ENCODE measurements around the gene PUS1.

Gene PUS1

DNA sequence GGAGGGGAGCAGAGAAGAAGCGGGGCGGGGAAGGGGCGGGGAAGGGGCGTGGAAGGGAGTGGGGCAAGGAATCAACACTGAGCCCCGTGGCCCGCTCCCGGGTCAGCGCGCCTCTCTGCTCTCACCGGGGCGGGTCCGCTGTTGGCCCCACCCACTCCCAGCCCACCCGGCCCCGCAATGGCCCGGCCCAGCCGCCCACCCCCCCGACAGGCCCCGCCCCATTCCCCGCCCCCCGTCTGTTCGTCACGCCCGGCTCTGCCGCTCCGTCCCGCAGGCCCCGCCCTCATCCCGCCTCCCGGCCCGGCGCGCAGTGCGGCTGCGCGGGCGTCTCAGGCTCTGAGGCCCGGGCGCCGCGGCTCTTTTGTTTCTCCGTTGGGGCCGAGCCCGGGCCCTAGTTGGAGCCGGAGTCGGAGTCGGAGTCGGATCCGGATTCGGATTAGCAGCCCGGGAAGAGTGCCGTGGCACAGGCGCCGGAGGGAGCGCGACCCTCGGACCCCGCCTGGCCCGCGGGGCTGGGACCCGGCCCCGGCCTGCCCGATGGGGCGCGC lies 34.7 kb upstream of the PUS1 start, which contains the start of gene ULK1 (continued):
- TF ChIP-seq, protein P1, sequence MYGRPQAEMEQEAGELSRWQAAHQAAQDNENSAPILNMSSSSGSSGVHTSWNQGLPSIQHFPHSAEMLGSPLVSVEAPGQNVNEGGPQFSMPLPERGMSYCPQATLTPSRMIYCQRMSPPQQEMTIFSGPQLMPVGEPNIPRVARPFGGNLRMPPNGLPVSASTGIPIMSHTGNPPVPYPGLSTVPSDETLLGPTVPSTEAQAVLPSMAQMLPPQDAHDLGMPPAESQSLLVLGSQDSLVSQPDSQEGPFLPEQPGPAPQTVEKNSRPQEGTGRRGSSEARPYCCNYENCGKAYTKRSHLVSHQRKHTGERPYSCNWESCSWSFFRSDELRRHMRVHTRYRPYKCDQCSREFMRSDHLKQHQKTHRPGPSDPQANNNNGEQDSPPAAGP (tag by site-specific recombination; IDR thresholded peaks at IDR 0.05): no peak
- TF ChIP-seq, protein P2, sequence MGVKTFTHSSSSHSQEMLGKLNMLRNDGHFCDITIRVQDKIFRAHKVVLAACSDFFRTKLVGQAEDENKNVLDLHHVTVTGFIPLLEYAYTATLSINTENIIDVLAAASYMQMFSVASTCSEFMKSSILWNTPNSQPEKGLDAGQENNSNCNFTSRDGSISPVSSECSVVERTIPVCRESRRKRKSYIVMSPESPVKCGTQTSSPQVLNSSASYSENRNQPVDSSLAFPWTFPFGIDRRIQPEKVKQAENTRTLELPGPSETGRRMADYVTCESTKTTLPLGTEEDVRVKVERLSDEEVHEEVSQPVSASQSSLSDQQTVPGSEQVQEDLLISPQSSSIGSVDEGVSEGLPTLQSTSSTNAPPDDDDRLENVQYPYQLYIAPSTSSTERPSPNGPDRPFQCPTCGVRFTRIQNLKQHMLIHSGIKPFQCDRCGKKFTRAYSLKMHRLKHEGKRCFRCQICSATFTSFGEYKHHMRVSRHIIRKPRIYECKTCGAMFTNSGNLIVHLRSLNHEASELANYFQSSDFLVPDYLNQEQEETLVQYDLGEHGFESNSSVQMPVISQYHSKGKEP (tag by site-specific recombination; IDR thresholded peaks at IDR 0.05): no peak
- TF ChIP-seq ZBTB21 (tag by site-specific recombination; IDR thresholded peaks at IDR 0.05): no peak
- peak; percentile 38; the same call in 1 of the 2 replicates for TF ChIP-seq PRDM10 (tag by site-specific recombination; IDR thresholded peaks at IDR 0.05)
- TF ChIP-seq ZBTB8A (tag by site-specific recombination; IDR thresholded peaks at IDR 0.05): peak; percentile 26; the same call in 1 of the 2 replicates
- TF ChIP-seq ZNF311 (tag by site-specific recombination; IDR thresholded peaks at IDR 0.05; ENCODE audit: borderline replicate concordance): no peak
- TF ChIP-seq KLF10 (tag by site-specific recombination; IDR thresholded peaks at IDR 0.05): peak; percentile 62; the same call in 1 of the 2 replicates
- TF ChIP-seq ZBTB10 (tag by site-specific recombination; IDR thresholded peaks at IDR 0.05): no peak
- TF ChIP-seq ZBTB26 (tag by site-specific recombination; optimal IDR thresholded peaks at IDR 0.05): peak; percentile 56
- peak; percentile 88 for TF ChIP-seq SP3 (tag by site-specific recombination; IDR thresholded peaks at IDR 0.05)
- TF ChIP-seq KLF9 (tag by site-specific recombination; IDR thresholded peaks at IDR 0.05; ENCODE audit: low read depth): peak; percentile 81
- TF ChIP-seq ZSCAN4 (tag by site-specific recombination; IDR thresholded peaks at IDR 0.05): no peak

- CTCF ChIA-PET: no interaction called here
- TF ChIP-seq BCL11B (tag by site-specific recombination; IDR thresholded peaks at IDR 0.05; ENCODE audit: low read depth): peak; percentile 64; the same call in 1 of the 2 replicates
- no peak for TF ChIP-seq SP7 (tag by site-specific recombination; IDR thresholded peaks at IDR 0.05)
- POLR2A ChIA-PET: no interaction called here
- Histone ChIP-seq H3K4me3 (ENCODE audit: low read depth, low read length) (peak overlapping the region; percentile 73), H3K9me3 (ENCODE audit: control insufficient read depth, insufficient read depth, low read depth, low read length) (no peaks in the 10 kb centered on the region), H3K36me3 (ENCODE audit: control insufficient read depth in 2 of 2, insufficient read depth in 1 of 2, low read length in 2 of 2) (peaks cover 6 to 24% of the 10 kb centered on the region in 2 experiments; a peak in 2 of 3 replicates), H3K27ac (ENCODE audit: extremely low read depth, low read depth, low read length) (peak overlapping the region; percentile 70), H3K4me1 (ENCODE audit: control insufficient read depth, insufficient read depth, low read length) (peaks cover 3% of the 10 kb centered on the region; the same call in 1 of the 2 replicates)
Measured at GRCh38 chr12:131894981-131895639, 34.0 kb upstream of the PUS1 start.

All from HEK293 (cell line).